ENCODE results near the gene CEP192. TPM values are rescaled to one million over a fixed set of nuclear protein-coding genes. Genes with fewer than 3 reads are reported as not detected.

Gene CEP192
- total RNA-seq, 1 donor from 2014 or later, result 25.6 TPM

GRCh38 chr18:13035249-13035914, 44.2 kb downstream of the CEP192 start:
- H3K36me3 ChIP-seq, result peaks cover 40% of the 10 kb centered on the region
- intact Hi-C loops (cut with micrococcal nuclease), result no loop called here

GRCh38 chr18:13036622-13037320, 45.6 kb downstream of the CEP192 start:
- Histone ChIP-seq H3K27ac (replicated peaks) (no peak overlapping the region), H3K9me3 (replicated peaks) (no peaks in the 10 kb centered on the region), H3K27me3 (ENCODE audit: low read depth) (no peaks in the 10 kb centered on the region), H3K36me3 (peaks cover 33% of the 10 kb centered on the region), H3K4me3 (no peak overlapping the region), H3K4me1 (peaks cover 7% of the 10 kb centered on the region)
- intact Hi-C loops (cut with micrococcal nuclease), result no loop called here
- no peak for DNase-seq
- TF ChIP-seq CTCF (IDR thresholded peaks at IDR 0.05; ENCODE audit: borderline replicate concordance), result no peak

More at GRCh38 chr18:13035249-13035914, 44.2 kb downstream of the CEP192 start:
- DNase-seq, result no peak
- H3K27ac ChIP-seq (replicated peaks), result no peak overlapping the region
- no peaks in the 10 kb centered on the region for H3K9me3 ChIP-seq (replicated peaks)
- no peak for TF ChIP-seq CTCF (IDR thresholded peaks at IDR 0.05; ENCODE audit: borderline replicate concordance)
- H3K4me3 ChIP-seq, result no peak overlapping the region
- H3K27me3 ChIP-seq (ENCODE audit: low read depth), result no peaks in the 10 kb centered on the region
- peaks cover 7% of the 10 kb centered on the region for H3K4me1 ChIP-seq

GRCh38 chr18:13039806-13040205, 48.6 kb downstream of the CEP192 start:
- no peak overlapping the region for H3K27ac ChIP-seq (replicated peaks)
- intact Hi-C loops (cut with micrococcal nuclease), result no loop called here
- H3K27me3 ChIP-seq (ENCODE audit: low read depth), result no peaks in the 10 kb centered on the region
- no peak for DNase-seq
- H3K9me3 ChIP-seq (replicated peaks), result no peaks in the 10 kb centered on the region
- H3K4me1 ChIP-seq, result peaks cover 7% of the 10 kb centered on the region
- H3K4me3 ChIP-seq, result no peak overlapping the region
- TF ChIP-seq CTCF (IDR thresholded peaks at IDR 0.05; ENCODE audit: borderline replicate concordance), result no peak
- H3K36me3 ChIP-seq, result peaks cover 42% of the 10 kb centered on the region

GRCh38 chr18:13043066-13043465, 51.9 kb downstream of the CEP192 start:
- no peaks in the 10 kb centered on the region for H3K9me3 ChIP-seq (replicated peaks)
- no peaks in the 10 kb centered on the region for H3K27me3 ChIP-seq (ENCODE audit: low read depth)
- H3K27ac ChIP-seq (replicated peaks), result no peak overlapping the region
- peaks cover 49% of the 10 kb centered on the region for H3K36me3 ChIP-seq
- DNase-seq, result no peak
- intact Hi-C loops (cut with micrococcal nuclease), result no loop called here
- no peak for TF ChIP-seq CTCF (IDR thresholded peaks at IDR 0.05; ENCODE audit: borderline replicate concordance)
- no peak overlapping the region for H3K4me3 ChIP-seq
- H3K4me1 ChIP-seq, result no peaks in the 10 kb centered on the region

GRCh38 chr18:13048061-13048595, 57.0 kb downstream of the CEP192 start:
- intact Hi-C loops (cut with micrococcal nuclease), result no loop called here
- TF ChIP-seq CTCF (IDR thresholded peaks at IDR 0.05; ENCODE audit: borderline replicate concordance), result no peak
- H3K9me3 ChIP-seq (replicated peaks), result no peaks in the 10 kb centered on the region
- DNase-seq, result no peak
- H3K36me3 ChIP-seq, result peaks cover 68% of the 10 kb centered on the region
- no peak overlapping the region for H3K4me3 ChIP-seq
- no peaks in the 10 kb centered on the region for H3K4me1 ChIP-seq
- no peaks in the 10 kb centered on the region for H3K27me3 ChIP-seq (ENCODE audit: low read depth)
- no peak overlapping the region for H3K27ac ChIP-seq (replicated peaks)
